GM12891 (cell line): ENCODE measurements around the gene GMEB2.

Experiments
- POLR2A ChIP-seq: IDR thresholded peaks from 2 replicates; pipeline ENCODE4 v1.6.1; 2011; ENCODE audit warnings: low read depth, low read length, control low read depth
- TAF1 ChIP-seq: IDR thresholded peaks from 2 replicates; pipeline ENCODE4 v1.6.1; 2011; ENCODE audit warnings: low read depth, low read length, control low read depth

DNA sequence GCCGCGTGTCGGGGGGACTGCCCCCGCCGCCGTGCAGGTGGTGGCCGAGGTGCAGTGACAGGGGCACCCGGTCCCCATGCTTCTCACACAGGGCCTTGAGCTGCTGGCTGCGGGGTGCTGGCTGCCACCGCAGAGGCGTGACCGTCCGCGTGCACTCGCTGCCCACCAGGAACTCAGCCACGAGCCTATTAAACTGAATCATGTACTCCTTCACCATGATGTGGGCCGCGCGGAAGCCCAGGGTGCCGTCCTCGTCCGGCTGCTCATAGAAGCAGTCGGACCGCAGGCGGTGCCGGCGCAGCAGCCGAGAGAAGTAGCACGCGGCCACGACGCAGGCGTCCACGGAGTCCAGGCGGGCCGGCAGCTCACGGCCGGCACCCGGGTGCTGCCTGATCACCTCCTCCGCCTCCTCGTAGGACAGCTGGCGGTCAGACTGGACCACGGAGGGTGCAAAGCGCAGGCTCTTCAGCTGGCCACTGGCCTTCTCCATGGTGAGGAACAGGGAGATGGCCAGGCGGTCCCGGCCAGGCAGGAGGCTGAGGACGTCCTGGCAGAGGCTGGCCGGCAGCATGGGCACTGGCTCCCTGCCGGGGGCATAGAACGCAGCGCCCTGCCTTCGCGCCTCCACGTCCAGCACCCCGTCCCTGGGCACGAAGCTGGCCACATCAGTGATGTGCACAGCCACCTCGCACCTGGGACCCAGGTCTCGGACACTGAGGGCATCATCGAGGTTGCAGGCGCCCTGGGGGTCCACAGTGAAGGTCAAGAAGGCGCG is 62.7 kb downstream of the GMEB2 start:
- no peak for TF ChIP-seq TAF1
- TF ChIP-seq POLR2A: no peak
